ENCODE measurements around the gene LHPP.

DNA sequence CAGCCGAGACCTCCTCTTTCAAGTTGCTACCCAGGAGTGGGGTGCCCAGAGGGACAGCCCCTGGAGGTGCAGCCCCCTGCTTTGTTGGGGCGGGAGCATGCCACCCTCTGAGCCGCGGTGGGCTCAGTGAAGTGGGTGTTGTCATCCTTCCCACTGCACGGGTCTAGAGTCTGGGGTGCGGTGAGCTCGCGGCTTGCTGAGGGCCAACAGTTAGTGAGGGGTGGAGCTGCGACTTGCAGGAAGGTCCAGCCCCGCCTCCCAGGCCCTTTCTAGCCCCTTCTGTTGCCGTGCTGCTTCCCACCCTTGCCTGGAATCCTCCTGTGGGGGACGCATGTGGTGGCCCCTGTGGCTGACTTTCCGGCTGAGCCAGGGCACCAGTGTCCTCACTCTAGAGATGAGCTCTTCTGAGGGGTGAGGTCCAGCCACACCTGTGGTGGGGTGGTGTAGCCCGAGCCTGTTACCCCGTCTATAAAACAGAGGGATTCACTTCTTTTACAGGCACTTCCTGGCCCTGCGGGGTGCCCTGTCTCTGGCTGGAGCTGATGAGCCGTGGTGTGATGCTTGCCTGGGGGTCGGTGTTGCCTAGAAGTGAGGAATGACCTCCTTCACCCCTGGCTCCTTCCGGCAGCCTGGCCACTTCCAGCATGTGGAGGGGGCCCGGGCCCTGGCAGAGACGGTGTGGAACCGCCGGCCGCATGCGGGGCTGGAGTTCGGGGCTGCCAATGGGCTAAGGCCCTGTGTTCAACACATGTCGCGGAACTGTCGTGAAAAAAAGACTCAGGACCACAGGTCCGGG, 154.6 kb downstream of the LHPP start:
- TF ChIP-seq POLR2AphosphoS5 (IDR thresholded peaks at IDR 0.05; ENCODE audit: low read depth, low read length) (no peak), POLR2A (IDR thresholded peaks at IDR 0.05; ENCODE audit: low read depth, low read length) (no peak), TAF1 (IDR thresholded peaks at IDR 0.05; ENCODE audit: low read depth, low read length) (no peak), SPI1 (IDR thresholded peaks at IDR 0.05; ENCODE audit: low read depth, low read length) (no peak), PAX5 (IDR thresholded peaks at IDR 0.05; ENCODE audit: insufficient read depth, low read length, severe bottlenecking) (no peak)
